ENCODE results near the gene SPAG6. TPM values are rescaled to one million over a fixed set of nuclear protein-coding genes. Genes with fewer than 3 reads are reported as not detected.

The SPAG6 gene
- total and polyA plus RNA-seq, 9 of the 15 experiments (the other 6 are each of a cell fraction or from before 2014, with no cell fraction given), result 3.5 to 23.1 (median 11.8) TPM

DNA sequence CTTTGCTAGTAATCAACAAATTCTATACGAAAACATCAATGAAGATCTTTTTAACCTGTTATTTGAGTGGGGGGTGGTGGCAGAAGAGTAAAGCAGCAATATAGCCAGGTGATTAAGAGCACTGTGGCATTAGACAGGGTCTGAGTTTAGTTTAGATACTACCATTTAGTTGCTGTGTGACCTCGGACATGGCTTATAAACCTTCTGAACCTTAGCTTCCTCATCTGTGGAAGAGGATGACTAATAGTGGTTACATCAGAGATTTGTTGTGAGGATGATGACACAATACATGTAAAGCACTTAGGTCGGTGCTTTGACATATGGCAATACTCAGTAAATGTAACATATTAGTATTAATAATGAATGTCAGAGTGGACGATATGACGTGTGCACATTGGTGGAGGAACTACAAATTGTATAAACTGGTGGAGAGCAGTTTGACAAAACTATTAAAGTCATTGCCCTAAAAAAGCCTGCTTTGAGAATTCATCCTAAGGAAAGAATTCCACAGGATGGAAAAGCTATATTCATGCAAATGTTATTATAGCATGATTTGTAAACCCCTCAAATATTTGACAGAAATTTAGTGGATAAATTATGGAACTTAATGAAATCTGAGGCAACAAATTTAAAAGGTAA lies 24.3 kb downstream of the SPAG6 start (continued):
- TF ChIP-seq SNRNP70 (optimal IDR thresholded peaks at IDR 0.05; ENCODE audit: low read depth, low read length), result no peak
- TF ChIP-seq, protein P1, sequence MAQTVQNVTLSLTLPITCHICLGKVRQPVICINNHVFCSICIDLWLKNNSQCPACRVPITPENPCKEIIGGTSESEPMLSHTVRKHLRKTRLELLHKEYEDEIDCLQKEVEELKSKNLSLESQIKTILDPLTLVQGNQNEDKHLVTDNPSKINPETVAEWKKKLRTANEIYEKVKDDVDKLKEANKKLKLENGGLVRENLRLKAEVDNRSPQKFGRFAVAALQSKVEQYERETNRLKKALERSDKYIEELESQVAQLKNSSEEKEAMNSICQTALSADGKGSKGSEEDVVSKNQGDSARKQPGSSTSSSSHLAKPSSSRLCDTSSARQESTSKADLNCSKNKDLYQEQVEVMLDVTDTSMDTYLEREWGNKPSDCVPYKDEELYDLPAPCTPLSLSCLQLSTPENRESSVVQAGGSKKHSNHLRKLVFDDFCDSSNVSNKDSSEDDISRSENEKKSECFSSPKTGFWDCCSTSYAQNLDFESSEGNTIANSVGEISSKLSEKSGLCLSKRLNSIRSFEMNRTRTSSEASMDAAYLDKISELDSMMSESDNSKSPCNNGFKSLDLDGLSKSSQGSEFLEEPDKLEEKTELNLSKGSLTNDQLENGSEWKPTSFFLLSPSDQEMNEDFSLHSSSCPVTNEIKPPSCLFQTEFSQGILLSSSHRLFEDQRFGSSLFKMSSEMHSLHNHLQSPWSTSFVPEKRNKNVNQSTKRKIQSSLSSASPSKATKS (CRISPR knock-in tag; IDR thresholded peaks at IDR 0.05), result no peak
- TF ChIP-seq ZNF212 (CRISPR knock-in tag; IDR thresholded peaks at IDR 0.05), result no peak
- TF ChIP-seq, protein P2, sequence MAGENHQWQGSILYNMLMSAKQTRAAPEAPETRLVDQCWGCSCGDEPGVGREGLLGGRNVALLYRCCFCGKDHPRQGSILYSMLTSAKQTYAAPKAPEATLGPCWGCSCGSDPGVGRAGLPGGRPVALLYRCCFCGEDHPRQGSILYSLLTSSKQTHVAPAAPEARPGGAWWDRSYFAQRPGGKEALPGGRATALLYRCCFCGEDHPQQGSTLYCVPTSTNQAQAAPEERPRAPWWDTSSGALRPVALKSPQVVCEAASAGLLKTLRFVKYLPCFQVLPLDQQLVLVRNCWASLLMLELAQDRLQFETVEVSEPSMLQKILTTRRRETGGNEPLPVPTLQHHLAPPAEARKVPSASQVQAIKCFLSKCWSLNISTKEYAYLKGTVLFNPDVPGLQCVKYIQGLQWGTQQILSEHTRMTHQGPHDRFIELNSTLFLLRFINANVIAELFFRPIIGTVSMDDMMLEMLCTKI (IDR thresholded peaks at IDR 0.05; ENCODE audit: partially characterized antibody), result no peak
- no peak for TF ChIP-seq ZNF282 (CRISPR knock-in tag; IDR thresholded peaks at IDR 0.05)
- no peak for TF ChIP-seq PRPF4 (IDR thresholded peaks at IDR 0.05; ENCODE audit: insufficient read depth, low read depth, low read length, poor library complexity, severe bottlenecking)
- TF ChIP-seq MBD2 (IDR thresholded peaks at IDR 0.05; ENCODE audit: borderline replicate concordance, low read depth), result no peak
- no peak for TF ChIP-seq ZNF444 (CRISPR knock-in tag; IDR thresholded peaks at IDR 0.05)
- no peak for TF ChIP-seq SRSF1 (IDR thresholded peaks at IDR 0.05; ENCODE audit: low read depth, low read length)
- TF ChIP-seq HDAC8 (tag; IDR thresholded peaks at IDR 0.05), result no peak
- no peak for TF ChIP-seq HMGN3 (IDR thresholded peaks at IDR 0.05; ENCODE audit: borderline replicate concordance, extremely low read depth, insufficient read length, low read depth, low read length)
- TF ChIP-seq ESRRB (CRISPR knock-in tag; IDR thresholded peaks at IDR 0.05; ENCODE audit: borderline replicate concordance), result no peak
- TF ChIP-seq, protein P3, sequence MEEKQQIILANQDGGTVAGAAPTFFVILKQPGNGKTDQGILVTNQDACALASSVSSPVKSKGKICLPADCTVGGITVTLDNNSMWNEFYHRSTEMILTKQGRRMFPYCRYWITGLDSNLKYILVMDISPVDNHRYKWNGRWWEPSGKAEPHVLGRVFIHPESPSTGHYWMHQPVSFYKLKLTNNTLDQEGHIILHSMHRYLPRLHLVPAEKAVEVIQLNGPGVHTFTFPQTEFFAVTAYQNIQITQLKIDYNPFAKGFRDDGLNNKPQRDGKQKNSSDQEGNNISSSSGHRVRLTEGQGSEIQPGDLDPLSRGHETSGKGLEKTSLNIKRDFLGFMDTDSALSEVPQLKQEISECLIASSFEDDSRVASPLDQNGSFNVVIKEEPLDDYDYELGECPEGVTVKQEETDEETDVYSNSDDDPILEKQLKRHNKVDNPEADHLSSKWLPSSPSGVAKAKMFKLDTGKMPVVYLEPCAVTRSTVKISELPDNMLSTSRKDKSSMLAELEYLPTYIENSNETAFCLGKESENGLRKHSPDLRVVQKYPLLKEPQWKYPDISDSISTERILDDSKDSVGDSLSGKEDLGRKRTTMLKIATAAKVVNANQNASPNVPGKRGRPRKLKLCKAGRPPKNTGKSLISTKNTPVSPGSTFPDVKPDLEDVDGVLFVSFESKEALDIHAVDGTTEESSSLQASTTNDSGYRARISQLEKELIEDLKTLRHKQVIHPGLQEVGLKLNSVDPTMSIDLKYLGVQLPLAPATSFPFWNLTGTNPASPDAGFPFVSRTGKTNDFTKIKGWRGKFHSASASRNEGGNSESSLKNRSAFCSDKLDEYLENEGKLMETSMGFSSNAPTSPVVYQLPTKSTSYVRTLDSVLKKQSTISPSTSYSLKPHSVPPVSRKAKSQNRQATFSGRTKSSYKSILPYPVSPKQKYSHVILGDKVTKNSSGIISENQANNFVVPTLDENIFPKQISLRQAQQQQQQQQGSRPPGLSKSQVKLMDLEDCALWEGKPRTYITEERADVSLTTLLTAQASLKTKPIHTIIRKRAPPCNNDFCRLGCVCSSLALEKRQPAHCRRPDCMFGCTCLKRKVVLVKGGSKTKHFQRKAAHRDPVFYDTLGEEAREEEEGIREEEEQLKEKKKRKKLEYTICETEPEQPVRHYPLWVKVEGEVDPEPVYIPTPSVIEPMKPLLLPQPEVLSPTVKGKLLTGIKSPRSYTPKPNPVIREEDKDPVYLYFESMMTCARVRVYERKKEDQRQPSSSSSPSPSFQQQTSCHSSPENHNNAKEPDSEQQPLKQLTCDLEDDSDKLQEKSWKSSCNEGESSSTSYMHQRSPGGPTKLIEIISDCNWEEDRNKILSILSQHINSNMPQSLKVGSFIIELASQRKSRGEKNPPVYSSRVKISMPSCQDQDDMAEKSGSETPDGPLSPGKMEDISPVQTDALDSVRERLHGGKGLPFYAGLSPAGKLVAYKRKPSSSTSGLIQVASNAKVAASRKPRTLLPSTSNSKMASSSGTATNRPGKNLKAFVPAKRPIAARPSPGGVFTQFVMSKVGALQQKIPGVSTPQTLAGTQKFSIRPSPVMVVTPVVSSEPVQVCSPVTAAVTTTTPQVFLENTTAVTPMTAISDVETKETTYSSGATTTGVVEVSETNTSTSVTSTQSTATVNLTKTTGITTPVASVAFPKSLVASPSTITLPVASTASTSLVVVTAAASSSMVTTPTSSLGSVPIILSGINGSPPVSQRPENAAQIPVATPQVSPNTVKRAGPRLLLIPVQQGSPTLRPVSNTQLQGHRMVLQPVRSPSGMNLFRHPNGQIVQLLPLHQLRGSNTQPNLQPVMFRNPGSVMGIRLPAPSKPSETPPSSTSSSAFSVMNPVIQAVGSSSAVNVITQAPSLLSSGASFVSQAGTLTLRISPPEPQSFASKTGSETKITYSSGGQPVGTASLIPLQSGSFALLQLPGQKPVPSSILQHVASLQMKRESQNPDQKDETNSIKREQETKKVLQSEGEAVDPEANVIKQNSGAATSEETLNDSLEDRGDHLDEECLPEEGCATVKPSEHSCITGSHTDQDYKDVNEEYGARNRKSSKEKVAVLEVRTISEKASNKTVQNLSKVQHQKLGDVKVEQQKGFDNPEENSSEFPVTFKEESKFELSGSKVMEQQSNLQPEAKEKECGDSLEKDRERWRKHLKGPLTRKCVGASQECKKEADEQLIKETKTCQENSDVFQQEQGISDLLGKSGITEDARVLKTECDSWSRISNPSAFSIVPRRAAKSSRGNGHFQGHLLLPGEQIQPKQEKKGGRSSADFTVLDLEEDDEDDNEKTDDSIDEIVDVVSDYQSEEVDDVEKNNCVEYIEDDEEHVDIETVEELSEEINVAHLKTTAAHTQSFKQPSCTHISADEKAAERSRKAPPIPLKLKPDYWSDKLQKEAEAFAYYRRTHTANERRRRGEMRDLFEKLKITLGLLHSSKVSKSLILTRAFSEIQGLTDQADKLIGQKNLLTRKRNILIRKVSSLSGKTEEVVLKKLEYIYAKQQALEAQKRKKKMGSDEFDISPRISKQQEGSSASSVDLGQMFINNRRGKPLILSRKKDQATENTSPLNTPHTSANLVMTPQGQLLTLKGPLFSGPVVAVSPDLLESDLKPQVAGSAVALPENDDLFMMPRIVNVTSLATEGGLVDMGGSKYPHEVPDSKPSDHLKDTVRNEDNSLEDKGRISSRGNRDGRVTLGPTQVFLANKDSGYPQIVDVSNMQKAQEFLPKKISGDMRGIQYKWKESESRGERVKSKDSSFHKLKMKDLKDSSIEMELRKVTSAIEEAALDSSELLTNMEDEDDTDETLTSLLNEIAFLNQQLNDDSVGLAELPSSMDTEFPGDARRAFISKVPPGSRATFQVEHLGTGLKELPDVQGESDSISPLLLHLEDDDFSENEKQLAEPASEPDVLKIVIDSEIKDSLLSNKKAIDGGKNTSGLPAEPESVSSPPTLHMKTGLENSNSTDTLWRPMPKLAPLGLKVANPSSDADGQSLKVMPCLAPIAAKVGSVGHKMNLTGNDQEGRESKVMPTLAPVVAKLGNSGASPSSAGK (IDR thresholded peaks at IDR 0.05), result no peak
